H1 (cell line): ENCODE data around the gene C14orf93. TPM values are rescaled to one million over a fixed set of nuclear protein-coding genes. Genes with fewer than 3 reads are reported as not detected.
A peak's percentile ranks its signal among the peaks of the same experiment; 100 is the strongest.
"Not testable (repeated sequence)": the region's sequence is repeated elsewhere in the genome, so short reads cannot be mapped to it uniquely, and the experiment has no call there.

Source experiments
- CTCF ChIA-PET: fragments of 300-600 bp; sonication (Branson Sonifier 250); formaldehyde crosslinking; loops from one replicate; lab custom pipeline; 2021; ENCODE audit not compliant: partially characterized antibody; lab: Charles Lee
- POLR2A ChIA-PET: fragments of 300-600 bp; sonication (Branson Sonifier 250); formaldehyde crosslinking; loops from one replicate; lab custom pipeline; 2021; ENCODE audit warnings: inconsistent platforms; ENCODE audit not compliant: partially characterized antibody; lab: Charles Lee
- DNase-seq, 2 experiments: peaks; one replicate each; pipeline versions ENCODE4 v3.0.0 to v3.0.0-alpha.2; 2010 to 2022; ENCODE audit warnings: low spot score in 2 of 2, low read depth in 1 of 2, mixed read lengths in 1 of 2
- FAIRE-seq: peaks from 2 replicates; lab custom pipeline; 2011; peaks lifted over from hg19 to GRCh38; lab: Jason Lieb, UNC
- H2AFZ ChIP-seq: 2 replicates; pipeline ENCODE4 v1.8.1; 2012; ENCODE audit warnings: low read length, inconsistent platforms
- H2AK5ac ChIP-seq: 2 replicates; pipeline ENCODE4 v1.6.1; 2013; ENCODE audit warnings: low read depth, low read length
- H2BK120ac ChIP-seq: replicated peaks from 2 replicates; pipeline ENCODE3; 2013; ENCODE audit warnings: low read depth, low read length, inconsistent platforms
- H2BK12ac ChIP-seq: 2 replicates; pipeline ENCODE4 v1.6.1; 2013; ENCODE audit warnings: low read depth, low read length
- H2BK15ac ChIP-seq: 2 replicates; pipeline ENCODE4 v1.6.1; 2013; ENCODE audit warnings: low read length
- H2BK20ac ChIP-seq: 2 replicates; pipeline ENCODE4 v1.6.1; 2013; ENCODE audit warnings: low read length
- H2BK5ac ChIP-seq: 2 replicates; pipeline ENCODE4 v1.6.1; 2013; ENCODE audit warnings: low read depth, low read length
- H3K14ac ChIP-seq: 2 replicates; pipeline ENCODE4 v1.6.1; 2013; ENCODE audit warnings: inconsistent platforms; ENCODE audit not compliant: insufficient read length
- H3K18ac ChIP-seq: 2 replicates; pipeline ENCODE4 v1.6.1; 2013; ENCODE audit warnings: low read length; ENCODE audit errors: extremely low read depth
- H3K23ac ChIP-seq: 2 replicates; pipeline ENCODE4 v1.6.1; 2013; ENCODE audit warnings: inconsistent platforms; ENCODE audit not compliant: insufficient read length
- H3K23me2 ChIP-seq: 2 replicates; pipeline ENCODE4 v1.6.1; 2013; ENCODE audit warnings: low read depth, low read length
- H3K27ac ChIP-seq: 2 replicates; pipeline ENCODE4 v1.6.1; 2011; ENCODE audit warnings: low read depth, low read length, inconsistent platforms
- H3K27me3 ChIP-seq, 4 experiments: replicated peaks in 1 of 4; 1 replicate in 1 of 4; 2 replicates in 3 of 4; pipeline versions ENCODE4 v1.6.1 to v1.8.1; 2011 to 2013; ENCODE audit warnings: low read length in 3 of 4, mild to moderate bottlenecking in 3 of 4, inconsistent platforms in 2 of 4, mixed read lengths in 2 of 4, moderate library complexity in 1 of 4; ENCODE audit not compliant: control insufficient read depth in 3 of 4, insufficient read depth in 3 of 4; ENCODE audit errors: extremely low read depth in 1 of 4
- H3K36me3 ChIP-seq, 4 experiments: 2 replicates each; pipeline versions ENCODE4 v1.6.1 to v1.8.1; 2011 to 2013; ENCODE audit warnings: mild to moderate bottlenecking in 4 of 4, low read length in 3 of 4, moderate library complexity in 2 of 4, control low read depth in 1 of 4, inconsistent platforms in 1 of 4; ENCODE audit not compliant: insufficient read depth in 4 of 4, control insufficient read depth in 2 of 4
- H3K4ac ChIP-seq: replicated peaks from 2 replicates; pipeline ENCODE3; 2013; ENCODE audit warnings: low read length, low read depth, mixed read lengths, inconsistent platforms; ENCODE audit not compliant: insufficient read length
- H3K4me1 ChIP-seq, 4 experiments: replicated peaks in 1 of 4; 1 replicate in 1 of 4; 2 replicates in 3 of 4; pipeline versions ENCODE4 v1.6.1 to v1.8.1; 2011 to 2013; ENCODE audit warnings: low read length in 3 of 4, inconsistent platforms in 2 of 4, mixed read lengths in 1 of 4; ENCODE audit not compliant: insufficient read depth in 4 of 4, control insufficient read depth in 3 of 4
- H3K4me2 ChIP-seq, 2 experiments: 2 replicates each; pipeline versions ENCODE4 v1.6.1 to v1.8.1; 2011 to 2013; ENCODE audit warnings: low read depth in 2 of 2, low read length in 2 of 2, control low read depth in 1 of 2, inconsistent platforms in 1 of 2, mild to moderate bottlenecking in 1 of 2; ENCODE audit not compliant: insufficient read depth in 1 of 2
- H3K4me3 ChIP-seq, 4 experiments: fragments of 200-600, 300-600 bp in 1 of 4; sonication (generic), shearing (Covaris generic), sonication (Bioruptor Twin) in 1 of 4; 2 replicates each; pipeline versions ENCODE4 v1.5.1 to v1.8.1; 2011 to 2016; ENCODE audit warnings: low read length in 4 of 4, low read depth in 3 of 4, control low read depth in 2 of 4, inconsistent platforms in 2 of 4, mild to moderate bottlenecking in 2 of 4, mixed read lengths in 1 of 4, moderate library complexity in 1 of 4; ENCODE audit not compliant: insufficient read depth in 2 of 4; ENCODE audit errors: extremely low read depth in 1 of 4
- H3K56ac ChIP-seq: replicated peaks from 2 replicates; pipeline ENCODE3; 2013; ENCODE audit warnings: low read depth, mild to moderate bottlenecking, mixed read lengths, low read length, inconsistent platforms; ENCODE audit not compliant: insufficient read length
- H3K79me1 ChIP-seq: 2 replicates; pipeline ENCODE4 v1.6.1; 2013; ENCODE audit warnings: low read depth, low read length, control low read depth
- H3K79me2 ChIP-seq, 2 experiments: 2 replicates each; pipeline versions ENCODE4 v1.6.1 to v1.8.1; 2012 to 2013; ENCODE audit warnings: low read length in 2 of 2, mild to moderate bottlenecking in 2 of 2, inconsistent platforms in 1 of 2; ENCODE audit not compliant: insufficient read depth in 2 of 2, control insufficient read depth in 1 of 2
- H3K9ac ChIP-seq, 4 experiments: replicated peaks in 1 of 4; 1 replicate in 1 of 4; 2 replicates in 3 of 4; pipeline versions ENCODE4 v1.6.1 to v1.8.1; 2011 to 2013; ENCODE audit warnings: low read depth in 3 of 4, low read length in 3 of 4, control low read depth in 2 of 4, mild to moderate bottlenecking in 2 of 4, moderate library complexity in 2 of 4, inconsistent platforms in 1 of 4; ENCODE audit errors: extremely low read depth in 1 of 4
- H3K9me3 ChIP-seq, 2 experiments: 2 replicates each; pipeline versions ENCODE4 v1.6.1 to v1.8.1; 2012 to 2013; ENCODE audit warnings: mild to moderate bottlenecking in 2 of 2, moderate library complexity in 2 of 2, control low read depth in 1 of 2, inconsistent platforms in 1 of 2, low read depth in 1 of 2, low read length in 1 of 2, mixed read lengths in 1 of 2; ENCODE audit not compliant: insufficient read depth in 2 of 2
- H4K20me1 ChIP-seq, 2 experiments: replicated peaks in 1 of 2; 2 replicates each; pipeline versions ENCODE3 to v1.8.1; 2011 to 2013; ENCODE audit warnings: inconsistent platforms in 2 of 2, low read length in 2 of 2, mild to moderate bottlenecking in 1 of 2; ENCODE audit not compliant: insufficient read depth in 2 of 2, control insufficient read depth in 1 of 2
- H4K5ac ChIP-seq: 2 replicates; pipeline ENCODE4 v1.6.1; 2013; ENCODE audit warnings: low read length, low read depth, mixed read lengths, inconsistent platforms; ENCODE audit not compliant: insufficient read length
- H4K8ac ChIP-seq: 2 replicates; pipeline ENCODE4 v1.8.0; 2013; ENCODE audit warnings: mild to moderate bottlenecking, moderate library complexity, low read length, inconsistent platforms; ENCODE audit not compliant: insufficient read depth; ENCODE audit errors: extremely low read depth
- H4K91ac ChIP-seq: replicated peaks from 2 replicates; pipeline ENCODE3; 2013; ENCODE audit warnings: low read length, mixed read lengths, inconsistent platforms; ENCODE audit not compliant: insufficient read length
- POLR2A ChIP-seq, 2 experiments: IDR thresholded peaks; 1 replicate in 1 of 2; 2 replicates in 1 of 2; pipeline ENCODE4 v1.6.1; 2011; ENCODE audit warnings: low read depth in 2 of 2, low read length in 2 of 2, mild to moderate bottlenecking in 2 of 2; ENCODE audit errors: control extremely low read depth in 1 of 2
- WGBS, 2 experiments: shearing (Covaris generic) in 1 of 2; methylation state at CpG; one replicate each; pipeline versions ENCODE4 v1.1.6 to v1.1.7; 2013 to 2015; ENCODE audit warnings: low lambda C conversion rate in 2 of 2, mixed read lengths in 2 of 2, inconsistent platforms in 1 of 2, low coverage in 1 of 2, missing lambda C conversion rate in 1 of 2; ENCODE audit not compliant: insufficient replicate concordance in 2 of 2, insufficient coverage in 1 of 2, insufficient read length in 1 of 2; ENCODE audit errors: extremely low coverage in 1 of 2, missing lambda C conversion rate in 1 of 2; 5-methylcytosine and 5-hydroxymethylcytosine counted together
- polyA plus RNA-seq, 7 experiments: library from polyadenylated mRNA; depleted of rRNA in 3 of 7; stranded (reverse) in 5 of 7; unstranded in 2 of 7; fragments of >200 nt in 5 of 7; fragments of 200-250 nt in 2 of 7; gene quantifications; 1 replicate in 5 of 7; 2 replicates in 1 of 7; 4 replicates in 1 of 7; pipeline versions ENCODE4 v1.2.1 to v1.2.3, GENCODE V29; 2011 to 2013; ENCODE audit warnings: missing spikeins in 2 of 7, mixed read lengths in 2 of 7
- total RNA-seq: library from RNA; stranded (reverse); fragmentation: NEBNext Ultra II Directional; extraction: Animal tissue kit (Norgen Biotek cat#: 25700); gene quantifications from 2 replicates; pipeline ENCODE4 v1.2.1, GENCODE V29; 2021

The C14orf93 gene
- total and polyA plus RNA-seq, 2 of the 8 experiments (the other 6 are each of a cell fraction or from before 2014, with no cell fraction given), result 7.8 to 8.2 TPM

- H4K8ac ChIP-seq, H3K23ac ChIP-seq, H2AFZ ChIP-seq, DNase-seq, H2BK15ac ChIP-seq, H4K91ac ChIP-seq, H3K18ac ChIP-seq, H3K27ac ChIP-seq, H3K23me2 ChIP-seq, H3K9ac ChIP-seq, H3K9me3 ChIP-seq, H3K56ac ChIP-seq, H3K4ac ChIP-seq, H3K27me3 ChIP-seq, H2BK5ac ChIP-seq, H3K4me2 ChIP-seq, H2BK12ac ChIP-seq, H3K14ac ChIP-seq, H3K79me2 ChIP-seq, H4K20me1 ChIP-seq, H2BK120ac ChIP-seq, H3K4me3 ChIP-seq, H2BK20ac ChIP-seq, H4K5ac ChIP-seq, H3K79me1 ChIP-seq, FAIRE-seq, H2AK5ac ChIP-seq, H3K36me3 ChIP-seq, H3K4me1 ChIP-seq: not testable (repeated sequence)
- TF ChIP-seq POLR2A (IDR thresholded peaks at IDR 0.05; ENCODE audit: control extremely low read depth in 1 of 2, low read depth in 2 of 2, low read length in 2 of 2), result 0 out of 3 replicates have a peak, but pooled peaks of 1 of the 2 experiments have one; percentile 11
- 79% methylated on average over 13 of the region's 15 CpGs; no CpG with 5 or more reads in 1 of the 2 experiments for WGBS, 2 experiments
- CTCF ChIA-PET, result interaction anchor here (0.8 to 2.5 kb wide), 5 partner anchors 11 to 396 kb away, joined by 3 to 13 read pairs (median 3); no protein-coding TSS in a partner anchor
- POLR2A ChIA-PET, result interaction anchor here (1.4 to 9.7 kb wide), 3 partner anchors 9 to 95 kb away, joined by 3 to 118 read pairs (median 4); partner anchors contain the start of genes AJUBA and HAUS4
These were observed 43.8 kb downstream of the C14orf93 start for GRCh38 chr14:22965916-22966782.
